Measurements from ENCODE around the gene RPGRIP1L.

The RPGRIP1L gene

DNA sequence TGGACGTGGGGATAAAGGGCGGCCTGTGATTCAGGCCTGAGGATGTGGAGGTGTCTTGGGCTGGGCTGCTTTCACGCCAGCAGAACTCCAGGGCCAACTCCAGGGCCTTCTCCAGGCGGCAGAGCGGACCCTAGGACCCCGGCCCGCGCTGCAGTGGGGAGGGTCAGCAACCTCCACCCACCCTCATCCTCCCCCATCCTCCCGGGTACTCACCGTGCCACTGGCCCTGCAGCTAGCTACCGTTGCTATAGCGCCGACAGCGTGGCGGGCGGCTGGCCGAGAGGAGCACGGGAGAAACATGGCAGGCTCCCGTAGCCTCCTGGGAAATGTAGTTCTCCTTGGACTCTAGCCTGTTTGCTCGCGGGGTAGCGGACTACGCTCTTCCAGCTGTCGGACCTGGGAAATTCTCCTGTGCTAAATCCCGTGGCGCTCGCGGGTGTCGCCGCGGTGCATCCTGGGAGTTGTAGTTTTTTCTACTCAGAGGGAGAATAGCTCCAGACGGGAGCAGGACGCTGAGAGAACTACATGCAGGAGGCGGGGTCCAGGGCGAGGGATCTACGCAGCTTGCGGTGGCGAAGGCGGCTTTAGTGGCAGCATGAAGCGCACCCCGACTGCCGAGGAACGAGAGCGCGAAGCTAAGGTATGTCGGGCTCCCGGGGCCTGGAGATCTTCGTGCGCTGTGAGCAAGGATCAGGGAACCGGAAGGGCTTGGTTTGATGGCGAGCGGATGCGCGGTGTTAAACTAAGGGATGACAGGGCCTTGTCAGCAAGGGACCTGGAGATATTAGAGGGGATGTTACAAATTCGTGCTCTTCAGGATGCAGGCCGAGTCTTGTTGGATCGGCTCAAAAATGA, at the start of gene RPGRIP1L, which contains the start of gene FTO:
Gene RPGRIP1L (minus strand): TSS at position 270 of the 855 bp plus-strand sequence. CDS start 3,136 bp downstream, outside the sequence.
Gene FTO (plus strand): TSS at position 567 of the 855 bp plus-strand sequence.
- peak; percentile 91 for DNase-seq (ENCODE audit: low read depth)

DNA sequence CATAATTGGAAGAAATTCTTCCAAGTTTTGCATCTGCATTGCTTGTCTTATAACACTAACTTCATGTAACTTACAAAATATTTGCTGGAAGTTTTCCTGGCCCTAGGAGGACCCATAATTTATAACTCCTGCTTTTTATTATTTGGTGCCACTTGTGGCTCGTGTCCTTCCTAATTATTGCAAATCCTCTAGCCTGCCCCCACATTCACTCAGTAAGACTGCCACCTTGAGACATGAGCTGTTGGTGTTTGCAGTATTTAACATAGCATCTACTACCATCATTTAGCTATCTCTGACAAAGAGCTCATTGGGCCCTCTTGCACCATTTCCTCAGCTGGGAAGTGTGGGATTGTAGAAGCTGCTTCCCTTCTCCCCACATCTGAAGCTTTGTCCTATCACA, 49.8 kb upstream of the RPGRIP1L start:
- no peak for DNase-seq (ENCODE audit: low read depth)

DNA sequence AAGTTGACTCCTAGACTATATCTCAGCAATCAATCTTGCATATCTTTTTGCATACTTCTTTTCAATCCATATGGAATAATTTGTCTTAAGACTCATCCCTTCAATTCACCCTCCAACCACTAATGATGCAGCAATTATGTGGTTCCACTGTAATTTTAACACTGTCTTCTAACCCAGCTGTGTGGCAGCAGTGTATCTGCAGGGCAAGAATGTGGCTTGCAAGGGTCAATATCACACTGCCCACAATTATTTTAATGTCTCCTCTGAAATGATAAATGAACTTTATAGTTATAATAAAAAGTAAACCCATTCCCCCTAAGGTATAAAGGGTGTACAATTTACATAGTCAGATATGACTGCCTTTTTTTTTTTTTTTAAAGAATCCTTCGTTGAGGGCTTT, 48.9 kb upstream of the RPGRIP1L start:
- no peak for DNase-seq (ENCODE audit: low read depth)

DNA sequence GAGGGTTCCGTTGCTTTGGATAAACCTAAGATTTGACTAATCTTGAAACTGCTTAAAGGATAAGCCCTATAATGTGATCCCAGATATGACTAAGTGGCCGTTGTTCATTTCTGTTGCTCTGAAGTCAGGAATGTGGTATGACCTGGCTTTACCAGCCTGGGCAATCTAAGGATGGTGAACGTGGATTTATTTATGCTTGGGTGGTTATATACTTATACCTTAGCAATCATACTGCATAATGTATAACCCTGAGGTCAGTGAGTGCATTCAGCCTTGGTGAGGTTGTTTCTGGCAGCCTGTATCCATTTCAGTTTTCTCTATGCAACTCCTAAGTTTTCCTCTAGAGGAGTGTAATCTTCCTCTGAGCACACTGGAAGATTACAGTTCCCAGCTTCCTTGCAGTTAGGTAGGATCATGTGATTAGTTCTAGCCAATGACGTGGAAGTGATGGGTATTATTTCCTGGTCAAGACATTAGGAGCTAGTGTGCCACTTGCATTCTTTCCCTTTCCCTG, 42.2 kb upstream of the RPGRIP1L start:
- no peak for DNase-seq (ENCODE audit: low read depth)

DNA sequence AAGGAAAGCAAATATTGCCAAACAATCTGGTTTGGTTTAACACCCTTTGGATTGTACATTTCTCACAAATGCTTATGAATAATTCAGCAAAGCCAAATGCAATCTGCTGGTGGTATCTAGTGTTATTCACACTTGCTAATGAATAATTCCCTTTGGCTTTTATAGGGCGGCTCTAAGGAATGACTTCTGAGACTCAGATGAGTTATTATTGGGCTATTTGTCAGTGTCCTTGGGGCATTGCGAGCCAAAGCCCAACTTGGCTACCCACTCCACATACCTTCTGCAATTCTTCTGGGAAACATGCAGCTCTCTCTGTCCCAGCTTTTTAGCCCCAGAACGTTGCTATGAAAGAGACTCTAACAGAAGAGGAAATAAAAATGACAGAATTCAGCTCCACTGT, 41.4 kb upstream of the RPGRIP1L start:
- DNase-seq (ENCODE audit: low read depth) = no peak

DNA sequence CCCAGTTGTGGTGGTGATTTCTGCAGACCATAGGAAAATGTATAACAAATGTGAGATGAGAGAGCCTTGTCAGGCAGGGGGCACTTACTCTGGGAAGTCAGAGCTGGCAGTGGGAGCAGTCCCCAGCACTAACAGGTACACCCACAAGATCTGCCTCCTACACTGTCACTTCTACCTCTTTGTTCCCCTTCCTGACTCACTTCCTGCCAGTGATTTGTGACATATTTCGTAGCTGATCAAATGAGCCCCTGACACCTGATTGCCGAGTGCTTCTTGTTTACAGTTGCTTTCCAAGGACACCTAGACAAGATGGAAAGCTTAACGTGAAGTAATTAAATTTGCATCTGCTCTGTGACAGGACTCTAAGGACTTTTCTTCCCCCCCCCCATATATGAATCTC, 40.8 kb upstream of the RPGRIP1L start:
- no peak for DNase-seq (ENCODE audit: low read depth)

DNA sequence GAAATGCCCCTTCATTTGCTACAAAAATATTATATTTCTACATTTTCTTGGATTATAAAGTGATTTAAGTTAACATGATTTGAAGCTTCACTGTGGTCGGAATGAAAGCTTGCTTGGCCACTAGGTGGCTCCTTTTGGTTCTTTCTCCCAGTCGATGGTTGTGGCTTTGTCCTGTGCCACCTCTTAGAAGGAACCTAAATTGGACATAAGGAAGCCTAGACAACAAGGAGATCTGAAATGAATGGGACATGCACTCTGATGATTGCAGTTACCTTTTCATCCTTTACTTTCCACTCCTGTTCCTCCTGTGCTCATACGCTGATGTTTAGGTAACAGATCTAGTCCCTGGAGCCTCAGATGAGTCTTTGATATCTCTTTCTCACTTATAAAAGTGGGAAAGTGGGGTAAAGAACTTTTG, 39.5 kb upstream of the RPGRIP1L start:
- no peak for DNase-seq (ENCODE audit: low read depth)

DNA sequence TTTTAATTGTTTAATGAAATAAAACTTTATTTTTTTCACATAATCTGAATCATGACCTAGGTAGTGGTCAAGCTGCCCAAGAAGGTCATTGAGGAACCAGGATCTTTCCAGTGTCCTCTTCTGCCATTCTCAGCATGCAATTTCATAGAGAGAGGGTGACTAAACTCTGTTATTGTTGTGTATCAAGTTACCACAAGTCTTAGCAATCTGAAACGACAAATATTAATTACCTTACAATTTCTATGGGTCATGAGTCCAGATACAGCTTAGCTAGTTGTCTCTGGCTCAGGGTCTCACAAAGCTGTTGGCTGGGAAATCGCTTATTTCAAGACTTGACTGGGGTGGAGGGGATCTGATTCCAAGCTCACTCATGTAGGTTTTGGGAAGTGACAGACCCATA, 37.9 kb upstream of the RPGRIP1L start:
- no peak for DNase-seq (ENCODE audit: low read depth)

DNA sequence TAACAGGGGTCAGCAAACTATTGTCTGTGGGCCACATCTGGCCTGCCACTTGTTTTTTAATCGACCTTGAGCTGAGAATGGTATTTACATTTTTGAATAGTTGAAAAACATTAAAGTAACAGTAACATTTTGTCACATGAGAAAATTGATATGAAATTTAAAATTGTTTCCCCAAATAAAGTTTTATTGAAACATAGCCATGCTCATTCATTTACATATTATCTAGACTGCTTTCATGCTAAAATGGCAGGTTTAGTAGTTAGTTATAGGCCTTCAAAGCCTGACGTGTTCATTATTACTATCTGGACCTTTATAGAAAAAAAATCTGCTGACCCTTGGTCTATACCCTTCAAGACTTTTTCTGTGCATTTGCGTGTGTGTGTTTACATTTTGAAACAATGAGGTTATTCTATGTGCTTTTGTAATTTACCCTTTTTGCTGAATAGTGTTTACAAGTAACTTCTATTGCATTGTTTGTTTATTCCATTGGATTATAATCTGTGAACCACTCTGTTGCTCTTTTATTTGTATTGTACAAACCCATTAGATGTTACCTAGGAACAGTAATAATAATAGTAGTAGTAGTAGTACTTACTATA, 37.4 kb upstream of the RPGRIP1L start:
- no peak for DNase-seq (ENCODE audit: low read depth)

DNA sequence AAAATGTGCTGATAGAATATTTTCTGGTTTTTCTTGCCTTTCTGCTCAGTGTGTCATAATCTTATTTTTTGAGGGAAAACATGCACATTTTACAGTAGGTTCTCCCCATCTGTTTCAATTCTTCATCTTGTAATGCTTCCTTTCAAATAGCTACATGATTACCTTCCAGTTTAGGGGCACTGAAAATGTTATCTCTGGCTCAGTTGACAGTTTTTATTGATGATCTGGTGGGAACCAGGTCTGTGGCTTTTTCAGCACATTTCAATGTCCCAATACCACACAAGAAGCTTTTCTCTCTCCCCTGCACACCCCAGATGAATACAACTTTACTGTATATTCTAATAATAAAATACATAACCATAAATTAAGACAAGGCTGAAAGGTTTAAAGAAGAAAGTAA, 36.8 kb upstream of the RPGRIP1L start:
- DNase-seq (ENCODE audit: low read depth) = no peak

DNA sequence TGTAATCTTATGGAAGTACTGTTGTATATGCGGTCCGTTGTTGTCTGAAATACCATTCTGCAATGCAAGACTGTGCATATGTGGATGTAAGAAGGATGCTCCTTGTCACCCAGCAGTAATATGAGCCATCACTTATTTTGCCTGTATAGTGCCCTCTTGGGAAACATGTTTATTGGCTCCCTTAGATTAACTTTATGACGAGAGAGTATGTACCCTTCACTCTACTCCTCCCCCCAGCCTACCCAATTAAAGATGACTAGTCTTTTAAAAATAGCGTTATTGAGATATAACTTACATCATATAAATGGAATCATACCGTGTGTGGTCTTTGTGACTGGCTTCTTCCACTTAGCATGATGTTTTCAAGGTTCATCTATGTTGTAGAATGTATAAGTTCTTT, 33.9 kb upstream of the RPGRIP1L start:
- DNase-seq (ENCODE audit: low read depth) = no peak

DNA sequence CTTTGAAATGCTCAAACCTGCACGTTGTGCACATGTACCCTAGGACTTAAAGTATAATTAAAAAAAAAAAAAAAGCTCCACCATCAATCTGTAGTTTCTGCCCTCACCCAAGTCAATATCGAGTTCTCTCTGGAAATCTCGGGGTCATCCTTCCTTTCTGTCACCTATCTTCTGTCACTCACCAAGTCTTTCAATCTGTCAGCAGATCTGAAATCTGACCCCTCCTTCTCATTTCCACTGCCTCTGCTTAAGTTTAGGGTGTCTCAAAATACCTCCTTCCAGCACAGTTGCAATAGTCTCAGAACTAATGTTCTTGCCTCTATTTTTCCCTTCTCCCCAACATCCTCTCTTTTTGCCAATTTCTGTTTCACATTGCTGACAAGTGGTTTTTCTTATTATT, 32.6 kb upstream of the RPGRIP1L start:
- no peak for DNase-seq (ENCODE audit: low read depth)

DNA sequence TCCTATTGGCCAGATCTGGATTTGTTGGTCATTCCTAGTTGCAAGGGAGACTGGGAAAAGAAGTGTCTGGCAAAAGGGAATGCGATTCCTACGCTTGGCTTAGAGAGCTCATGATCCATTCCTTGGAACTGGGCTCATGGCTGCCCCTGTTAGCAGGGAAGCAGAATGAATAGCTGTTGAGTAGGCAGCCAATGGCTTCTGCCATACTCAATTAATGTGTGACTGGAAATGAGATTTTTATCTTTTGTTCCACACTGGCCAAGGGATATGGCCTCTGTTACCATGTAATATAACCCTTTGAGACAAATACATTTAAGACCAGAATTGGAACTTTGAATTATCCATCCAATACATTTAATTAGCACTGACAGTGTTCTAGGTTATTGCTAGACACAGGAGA, 31.2 kb upstream of the RPGRIP1L start:
- DNase-seq (ENCODE audit: low read depth) = no peak

DNA sequence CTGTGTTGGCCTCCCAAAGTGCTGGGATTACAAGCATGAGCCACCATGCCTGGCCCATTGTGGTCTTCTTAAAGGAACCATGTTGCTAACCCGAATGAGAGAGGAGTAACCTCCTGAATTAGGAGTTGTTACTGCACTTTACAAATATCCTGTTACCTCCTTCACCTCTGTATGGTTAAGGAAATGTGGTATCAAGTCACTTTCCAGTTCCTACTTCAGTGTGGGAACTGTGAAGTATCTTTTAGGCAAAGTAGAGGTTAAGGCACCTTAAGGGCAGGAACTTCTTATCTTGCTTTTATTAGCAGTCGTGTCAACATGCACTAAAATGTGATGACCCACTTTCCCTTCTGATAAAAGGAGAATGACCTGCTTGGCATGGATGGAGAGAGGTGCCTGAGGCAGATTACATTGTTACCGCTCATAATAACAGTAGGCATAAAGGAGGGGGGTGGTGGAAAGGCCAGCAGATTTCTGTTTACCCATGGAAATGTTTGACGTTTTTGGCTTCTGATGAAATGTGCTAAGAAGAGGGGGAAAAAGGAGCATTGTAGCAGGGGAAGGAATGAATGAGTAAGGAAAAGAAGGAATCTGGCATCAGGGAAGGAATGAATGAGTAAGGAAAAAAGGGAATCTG, 28.8 kb upstream of the RPGRIP1L start:
- no peak for DNase-seq (ENCODE audit: low read depth)

DNA sequence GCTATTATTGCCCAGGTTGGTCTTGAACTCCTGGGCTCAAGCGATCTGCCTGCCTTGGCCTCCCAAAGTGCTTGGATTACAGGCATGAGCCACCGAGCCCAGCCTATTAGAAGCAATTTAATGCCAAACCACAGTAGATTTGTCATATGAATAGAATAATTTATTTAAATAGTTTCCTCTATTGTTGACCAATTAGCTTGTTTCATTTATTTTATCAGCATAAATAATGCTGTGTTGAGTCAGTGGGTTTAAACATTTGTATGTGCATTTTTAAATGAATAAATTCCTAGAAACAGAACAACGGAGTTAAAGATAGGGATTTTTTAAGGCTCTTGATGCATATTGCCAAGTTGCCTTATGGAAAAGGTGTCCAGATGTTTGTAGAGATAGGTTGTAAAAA, 27.0 kb upstream of the RPGRIP1L start:
- DNase-seq (ENCODE audit: low read depth) = no peak

DNA sequence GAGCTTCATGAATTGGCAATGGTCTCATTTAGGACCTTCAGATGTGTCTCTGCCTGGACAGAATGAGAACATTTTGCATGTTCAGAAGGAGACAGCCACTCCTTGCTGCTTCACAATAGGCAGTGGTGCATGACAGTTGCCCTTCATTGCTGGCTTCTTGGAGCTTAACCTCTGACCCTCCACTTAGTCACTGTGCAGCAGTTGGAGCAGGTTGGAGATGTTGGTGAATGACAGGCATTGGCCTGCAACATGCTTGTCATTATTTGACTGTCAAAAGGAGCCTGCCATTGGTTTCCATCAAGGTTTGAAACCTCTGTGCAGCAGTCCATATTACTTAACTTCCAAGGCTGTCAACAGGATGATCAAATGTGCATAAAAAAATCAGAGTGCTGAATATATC, 23.0 kb upstream of the RPGRIP1L start:
- DNase-seq (ENCODE audit: low read depth) = no peak

DNA sequence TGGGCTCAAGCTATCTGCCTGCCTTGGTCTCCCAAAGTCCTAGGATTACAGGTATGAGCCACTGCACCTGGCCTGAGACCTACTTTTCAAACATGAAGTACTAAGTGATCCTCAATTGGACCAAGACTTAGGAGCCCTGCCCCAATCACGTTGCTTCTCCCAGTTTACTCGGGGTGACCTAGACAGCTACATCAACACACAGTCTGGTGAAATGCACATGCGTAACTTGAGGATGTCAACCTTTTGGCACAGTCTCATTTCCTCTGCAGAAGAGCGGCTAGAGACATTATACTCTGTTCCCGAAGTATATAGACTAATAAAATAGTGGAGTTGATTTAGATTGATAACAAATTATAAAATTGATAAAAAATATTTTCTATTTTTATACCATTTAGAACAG, 17.4 kb upstream of the RPGRIP1L start:
- DNase-seq (ENCODE audit: low read depth) = no peak

DNA sequence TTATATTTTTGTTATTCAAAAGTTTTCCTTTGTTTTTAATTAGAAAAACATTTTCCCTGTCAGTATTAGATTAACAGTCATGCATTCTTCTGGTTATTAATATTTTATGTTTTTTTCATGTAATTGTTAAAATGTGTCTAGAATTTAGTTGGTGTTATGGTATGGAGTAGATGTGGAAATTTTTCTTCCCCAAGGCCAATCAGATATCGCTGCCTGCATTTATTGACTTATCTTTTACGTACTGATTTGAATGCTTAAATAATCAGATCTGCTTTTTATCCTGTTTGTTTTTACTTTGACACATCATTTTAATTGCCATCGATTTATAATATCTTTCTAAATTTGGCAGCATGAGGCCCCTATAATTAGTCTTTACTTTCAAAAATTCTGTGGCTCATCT, 13.9 kb upstream of the RPGRIP1L start:
- DNase-seq (ENCODE audit: low read depth) = no peak

DNA sequence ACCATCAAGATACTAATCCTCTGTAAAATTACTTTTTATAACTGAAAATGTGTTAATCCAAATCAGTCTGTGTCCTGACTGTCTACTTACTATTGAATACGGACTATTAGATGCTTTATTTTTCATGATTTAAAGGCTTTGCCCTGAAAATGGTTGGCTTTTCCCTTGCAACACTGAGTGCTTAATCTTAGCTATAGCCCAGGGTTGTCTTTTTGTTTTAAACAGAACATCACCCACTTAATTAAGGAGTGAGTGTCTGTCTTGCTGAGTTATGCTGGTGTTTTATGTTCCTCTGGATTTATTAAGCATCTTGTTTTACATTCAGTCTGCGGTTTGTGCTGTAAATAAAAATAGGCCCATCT, 11.3 kb upstream of the RPGRIP1L start:
- DNase-seq (ENCODE audit: low read depth) = no peak

DNA sequence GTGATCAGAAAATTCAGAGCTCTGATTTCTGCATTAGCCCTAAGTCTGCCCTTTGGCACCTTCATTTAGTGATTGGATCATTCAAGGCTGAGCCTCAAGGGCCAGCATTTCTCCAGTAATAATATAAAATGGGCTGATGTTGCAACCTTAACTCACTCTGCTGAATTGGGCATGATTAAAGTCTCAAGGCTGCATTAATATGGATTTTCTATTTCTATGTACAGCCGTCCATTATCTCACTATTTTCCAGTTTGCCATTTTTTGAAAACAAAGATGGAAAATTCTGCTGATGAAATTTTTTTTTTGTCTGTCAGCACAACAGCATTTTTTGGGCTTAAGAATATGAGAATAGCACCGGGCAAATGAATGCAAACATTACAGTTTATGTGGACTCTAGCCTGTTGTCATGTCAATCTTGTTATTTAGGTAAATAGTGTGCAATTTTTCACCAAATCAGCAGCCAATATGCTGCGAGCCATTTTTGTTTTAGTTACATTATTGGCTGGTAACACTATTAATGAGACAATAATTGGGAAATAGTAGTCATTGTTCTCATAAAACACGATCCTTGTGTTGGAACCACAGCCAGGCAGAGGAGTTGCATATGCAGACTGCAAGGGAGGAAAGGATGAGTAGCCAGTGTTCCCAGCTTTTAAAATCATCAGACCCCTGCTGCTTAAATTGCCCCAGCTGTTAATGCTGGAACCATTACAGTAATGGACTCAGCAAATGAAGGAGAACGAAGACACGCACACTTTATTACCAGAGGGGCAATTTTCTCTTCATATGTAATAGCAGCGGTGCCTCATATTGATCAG, 10.8 kb upstream of the RPGRIP1L start:
- DNase-seq (ENCODE audit: low read depth) = no peak

DNA sequence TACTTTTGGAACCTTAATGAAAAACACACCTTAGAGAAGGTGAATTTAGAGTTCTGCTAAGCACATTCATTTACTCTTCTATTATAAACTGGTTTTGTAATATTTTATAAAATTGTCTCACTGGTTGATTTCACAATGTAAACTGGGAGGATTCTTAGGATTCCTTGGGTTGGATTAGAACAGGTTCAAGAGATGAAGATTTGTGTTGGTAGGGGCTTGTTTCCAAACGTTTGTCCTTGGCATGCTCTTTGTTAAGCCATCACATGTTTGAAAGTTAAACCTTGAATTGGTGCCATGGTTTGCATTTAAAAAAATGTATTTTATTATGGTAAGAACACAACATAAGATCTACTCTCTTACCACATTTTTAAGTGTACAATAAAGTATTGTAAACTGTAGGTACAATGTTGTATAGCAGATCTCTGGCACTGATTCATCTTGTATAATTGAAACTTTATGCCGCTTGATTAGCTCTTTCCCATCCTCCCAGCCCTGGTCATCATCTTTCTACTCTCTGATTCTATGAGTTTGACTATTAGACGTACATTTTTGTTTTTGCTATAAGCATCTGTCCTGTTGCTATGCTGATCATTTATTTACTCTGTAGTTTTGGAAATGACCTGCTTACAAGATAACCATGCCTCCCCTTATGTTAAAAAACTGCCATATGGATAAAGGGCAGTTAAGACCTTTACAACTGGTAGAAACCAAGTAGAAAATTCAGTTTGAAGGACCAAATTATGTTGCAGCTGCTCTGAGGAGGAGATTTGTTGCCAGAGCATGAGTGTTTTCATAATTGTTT, 9.9 kb upstream of the RPGRIP1L start:
- DNase-seq (ENCODE audit: low read depth) = no peak
